MM.1S (cell line): ENCODE data around the gene DIAPH3.

Source experiments
- CTCF ChIP-seq: fragments of 300-600 bp; sonication (generic); IDR thresholded peaks from 2 replicates; pipeline ENCODE4 v1.5.1; 2016; ENCODE audit warnings: antibody characterized with exemption, low read length, mixed read lengths
- EZH2 ChIP-seq: fragments of 300-600 bp; sonication (generic); optimal IDR thresholded peaks from 2 replicates; pipeline ENCODE3; 2017; ENCODE audit warnings: low read depth, mild to moderate bottlenecking, antibody characterized with exemption, low read length, mixed read lengths

GRCh38 chr13:59842507-59842906 is 321.2 kb downstream of the DIAPH3 start:
- no peak for TF ChIP-seq CTCF
- no peak for TF ChIP-seq EZH2
